HL-60 (cell line): ENCODE data around the gene ASB16.

Experiments used
- DNase-seq, 2 experiments: peaks; one replicate each; pipeline ENCODE4 v3.0.0-alpha.2; 2010 to 2020; ENCODE audit warnings: low read depth in 1 of 2, low spot score in 1 of 2
- H3K27ac ChIP-seq: fragments of 250-450 bp; sonication (Bioruptor Pico); replicated peaks from 2 replicates; pipeline ENCODE4 v1.5.1; 2020; ENCODE audit warnings: mild to moderate bottlenecking, moderate library complexity
- H3K27me3 ChIP-seq: fragments of 250-450 bp; sonication (Bioruptor Pico); 2 replicates; pipeline ENCODE4 v1.5.1; 2021; ENCODE audit warnings: mild to moderate bottlenecking, moderate library complexity; ENCODE audit not compliant: insufficient read depth, poor library complexity, severe bottlenecking
- H3K4me3 ChIP-seq: replicated peaks from 2 replicates; pipeline ENCODE4 v1.5.1; 2011; ENCODE audit warnings: mild to moderate bottlenecking, control low read depth, low read length; ENCODE audit not compliant: insufficient read depth
- GABPA ChIP-seq: IDR thresholded peaks from 2 replicates; pipeline ENCODE4 v1.6.1; 2012; ENCODE audit warnings: low read depth
- POLR2AphosphoS5 ChIP-seq: IDR thresholded peaks from 2 replicates; pipeline ENCODE4 v1.6.1; 2012; ENCODE audit warnings: low read depth
- REST ChIP-seq: IDR thresholded peaks from 2 replicates; pipeline ENCODE4 v1.6.1; 2012; ENCODE audit warnings: low read depth; ENCODE audit not compliant: insufficient replicate concordance
- SPI1 ChIP-seq: IDR thresholded peaks from 2 replicates; pipeline ENCODE4 v1.6.1; 2012; ENCODE audit warnings: low read depth, mild to moderate bottlenecking, borderline replicate concordance
- long read RNA-seq: library from polyadenylated mRNA; unstranded; transcript quantifications from one replicate; pipeline ENCODE4 v2.0.0, GENCODE V29; 2020
- TF ChIP-seq, protein P1 (sequence below): IDR thresholded peaks from one replicate; pipeline ENCODE4 v1.5.1; 2011; ENCODE audit warnings: low read length, control low read depth, inconsistent platforms; ENCODE audit not compliant: insufficient read depth

Gene ASB16, protein sequence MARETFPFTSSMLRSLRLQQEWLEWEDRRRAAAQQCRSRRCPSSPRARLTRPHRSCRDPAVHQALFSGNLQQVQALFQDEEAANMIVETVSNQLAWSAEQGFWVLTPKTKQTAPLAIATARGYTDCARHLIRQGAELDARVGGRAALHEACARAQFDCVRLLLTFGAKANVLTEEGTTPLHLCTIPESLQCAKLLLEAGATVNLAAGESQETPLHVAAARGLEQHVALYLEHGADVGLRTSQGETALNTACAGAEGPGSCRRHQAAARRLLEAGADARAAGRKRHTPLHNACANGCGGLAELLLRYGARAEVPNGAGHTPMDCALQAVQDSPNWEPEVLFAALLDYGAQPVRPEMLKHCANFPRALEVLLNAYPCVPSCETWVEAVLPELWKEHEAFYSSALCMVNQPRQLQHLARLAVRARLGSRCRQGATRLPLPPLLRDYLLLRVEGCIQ
- long read RNA-seq, partial matches to known transcripts, result 0 of 2 reads
- long read RNA-seq, other reads (novel, unspliced or antisense), result 2 of 2 reads

DNA sequence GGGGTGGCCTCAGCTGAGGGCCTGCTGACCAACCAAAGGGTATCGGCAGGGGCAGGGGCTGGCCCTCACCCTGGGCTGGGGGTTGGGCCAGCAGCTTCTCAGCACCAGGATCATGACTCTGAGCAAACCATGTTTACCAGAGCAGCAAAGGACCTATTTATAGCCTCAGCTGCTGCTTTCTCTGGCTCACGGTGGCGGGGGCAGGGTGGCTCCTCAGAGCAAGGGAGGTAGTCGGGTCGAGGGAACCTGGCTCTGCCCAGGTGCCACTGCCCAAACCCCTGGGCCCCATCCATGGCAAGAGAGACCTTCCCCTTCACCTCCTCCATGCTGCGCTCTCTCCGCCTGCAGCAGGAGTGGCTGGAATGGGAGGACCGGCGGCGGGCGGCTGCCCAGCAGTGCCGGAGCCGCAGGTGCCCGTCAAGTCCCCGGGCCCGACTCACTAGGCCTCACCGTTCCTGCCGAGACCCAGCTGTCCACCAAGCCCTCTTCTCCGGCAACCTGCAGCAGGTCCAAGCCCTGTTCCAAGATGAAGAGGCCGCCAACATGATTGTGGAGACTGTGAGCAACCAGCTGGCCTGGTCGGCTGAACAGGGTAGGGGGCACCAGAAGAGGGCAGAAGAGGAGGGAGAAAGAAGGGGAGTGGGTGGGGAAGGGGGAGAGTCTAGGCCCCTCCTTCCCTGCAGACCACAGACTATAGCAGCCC, at the start of gene ASB16:
ASB16 (plus strand) TSS at position 206 of the 703 bp plus-strand sequence; CDS start at position 292, 86 bp downstream.
- H3K4me3 ChIP-seq, result no peak within 1 kb of the TSS
- H3K27me3 ChIP-seq, result no peaks in the 10 kb centered on the region
- TF ChIP-seq POLR2AphosphoS5, result no peak
- TF ChIP-seq SPI1, result no peak
- no peak for TF ChIP-seq GABPA
- TF ChIP-seq, protein P1, sequence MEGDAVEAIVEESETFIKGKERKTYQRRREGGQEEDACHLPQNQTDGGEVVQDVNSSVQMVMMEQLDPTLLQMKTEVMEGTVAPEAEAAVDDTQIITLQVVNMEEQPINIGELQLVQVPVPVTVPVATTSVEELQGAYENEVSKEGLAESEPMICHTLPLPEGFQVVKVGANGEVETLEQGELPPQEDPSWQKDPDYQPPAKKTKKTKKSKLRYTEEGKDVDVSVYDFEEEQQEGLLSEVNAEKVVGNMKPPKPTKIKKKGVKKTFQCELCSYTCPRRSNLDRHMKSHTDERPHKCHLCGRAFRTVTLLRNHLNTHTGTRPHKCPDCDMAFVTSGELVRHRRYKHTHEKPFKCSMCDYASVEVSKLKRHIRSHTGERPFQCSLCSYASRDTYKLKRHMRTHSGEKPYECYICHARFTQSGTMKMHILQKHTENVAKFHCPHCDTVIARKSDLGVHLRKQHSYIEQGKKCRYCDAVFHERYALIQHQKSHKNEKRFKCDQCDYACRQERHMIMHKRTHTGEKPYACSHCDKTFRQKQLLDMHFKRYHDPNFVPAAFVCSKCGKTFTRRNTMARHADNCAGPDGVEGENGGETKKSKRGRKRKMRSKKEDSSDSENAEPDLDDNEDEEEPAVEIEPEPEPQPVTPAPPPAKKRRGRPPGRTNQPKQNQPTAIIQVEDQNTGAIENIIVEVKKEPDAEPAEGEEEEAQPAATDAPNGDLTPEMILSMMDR, result no peak
- no peak for TF ChIP-seq REST
- H3K27ac ChIP-seq, result no peak within 1 kb of the TSS
- no peak for DNase-seq

DNA sequence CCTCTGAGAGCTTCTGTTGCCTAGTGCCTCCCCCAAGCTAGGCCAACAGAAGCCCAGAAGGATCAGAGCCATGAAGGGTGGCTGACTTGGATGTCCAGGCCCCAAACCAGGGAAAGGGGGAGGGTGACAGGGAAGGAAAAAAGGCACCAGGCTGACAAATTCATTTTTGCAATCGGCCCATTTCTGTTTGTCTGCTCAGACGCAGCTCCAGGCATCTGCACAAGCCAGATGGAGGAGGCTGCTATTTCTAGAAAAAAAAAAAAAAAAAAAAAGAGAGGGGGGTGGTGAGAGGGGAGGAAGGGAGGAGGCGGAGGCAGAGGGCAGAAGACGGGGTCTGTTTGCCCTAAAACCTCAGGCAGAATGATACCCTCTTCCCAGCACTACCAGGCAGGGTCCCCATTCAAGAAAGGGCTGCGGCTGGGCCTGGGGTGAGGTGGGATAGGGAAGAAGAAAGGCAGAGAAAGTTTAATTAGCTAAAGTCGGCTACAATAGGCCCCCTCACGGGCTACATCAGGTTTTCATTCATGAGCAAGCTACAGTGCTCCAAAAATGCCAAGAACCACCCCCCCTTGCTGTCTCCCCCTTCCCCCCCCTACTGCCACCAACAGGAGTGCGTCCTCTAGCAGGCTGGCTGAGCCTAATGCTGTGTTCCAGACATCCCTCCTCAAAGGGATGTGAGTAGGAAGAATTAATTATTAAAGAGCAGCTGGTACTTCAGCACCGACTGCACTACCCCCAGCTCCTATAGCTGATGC, 49.5 kb upstream of the ASB16 start:
- no peak overlapping the region for H3K4me3 ChIP-seq
- DNase-seq, result no peak
- no peak overlapping the region for H3K27ac ChIP-seq

More for the DNA sequence above, 49.5 kb upstream of the ASB16 start:
- TF ChIP-seq GABPA (no peak), POLR2AphosphoS5 (no peak), REST (no peak), SPI1 (no peak)
- TF ChIP-seq, protein P1, result no peak
- no peaks in the 10 kb centered on the region for H3K27me3 ChIP-seq
